ENCODE measurements around the gene TGFB1. TPM values are rescaled to one million over a fixed set of nuclear protein-coding genes. Genes with fewer than 3 reads are reported as not detected.

TGFB1 gene
- total and polyA plus RNA-seq, 2 of the 13 experiments (the other 11 are each of a cell fraction or from before 2014, with no cell fraction given): 4.1 to 5.4 TPM

DNA sequence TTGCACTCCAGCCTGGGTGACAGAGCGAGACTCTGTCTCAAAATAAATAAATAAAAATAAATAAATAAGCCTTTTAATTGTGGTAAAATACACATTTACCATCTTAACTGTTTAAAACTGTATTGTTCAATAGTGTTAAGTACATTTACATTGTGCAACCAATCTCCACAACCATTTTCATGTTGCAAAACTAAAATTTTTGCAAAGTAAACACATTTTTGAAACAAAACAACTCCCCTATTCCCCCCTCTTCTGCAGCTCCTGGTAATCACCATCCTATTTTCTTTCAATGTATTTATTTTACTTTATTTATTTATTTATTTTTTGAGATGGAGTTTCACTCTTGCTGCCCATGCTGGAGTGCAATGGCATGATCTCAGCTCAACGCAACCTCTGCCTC is 16.0 kb upstream of the TGFB1 start:
- Histone ChIP-seq H3K9me3 (ENCODE audit: low read length) (no peaks in the 10 kb centered on the region), H4K20me1 (ENCODE audit: insufficient read depth, low read length) (no peaks in the 10 kb centered on the region), H3K36me3 (replicated peaks in 1 of 2; ENCODE audit: control insufficient read depth in 1 of 2, insufficient read depth in 2 of 2, low read length in 2 of 2) (no peaks in the 10 kb centered on the region; a peak in 1 of 5 replicates), H2AFZ (ENCODE audit: low read length) (no peak overlapping the region), H3K27ac (ENCODE audit: extremely low read length, insufficient read depth, low read length) (no peak overlapping the region), H3K4me1 (ENCODE audit: insufficient read depth, low read length) (peaks cover 32% of the 10 kb centered on the region), H3K27me3 (ENCODE audit: control insufficient read depth in 1 of 2, insufficient read depth in 2 of 2, low read length in 2 of 2) (no peaks in the 10 kb centered on the region; a peak in 1 of 5 replicates), H3K4me3 (replicated peaks in 1 of 3; ENCODE audit: insufficient read depth in 1 of 3, low read depth in 2 of 3, low read length in 3 of 3) (no peak overlapping the region), H3K9ac (ENCODE audit: insufficient read depth, low read depth, low read length) (no peak overlapping the region), H3K79me2 (ENCODE audit: insufficient read depth, low read length) (peaks cover 13% of the 10 kb centered on the region), H3K4me2 (ENCODE audit: low read depth, low read length) (no peak overlapping the region)
- CTCF ChIA-PET (ENCODE audit: low intra/inter-chr PET ratio, low total read pairs): no interaction called here
- FAIRE-seq: no peak
- ATAC-seq: no peak
- no TSS peak for BruUV-seq (replicated peaks)
- DNase-seq (ENCODE audit: low spot score): no peak
- intact Hi-C loops (cut with micrococcal nuclease; ENCODE audit: unreplicated experiment) (no loop called here), in situ Hi-C loops (cut with HindIII; ENCODE audit: extremely low pct_ligation_motif_present, low pct_unique_long_range_greater_than_20kb) (no loop called here)
- WGBS (ENCODE audit: low lambda C conversion rate): 98% methylated on average over 2 of the region's 2 CpGs
- TF ChIP-seq ZNF674 (CRISPR knock-in tag; IDR thresholded peaks at IDR 0.05; ENCODE audit: low read depth) (no peak), MAFF (IDR thresholded peaks at IDR 0.05; ENCODE audit: low read depth, low read length) (peak; percentile 25; the same call in 1 of the 2 replicates), MAFK (conservative IDR thresholded peaks at IDR 0.05 in 1 of 2, IDR thresholded peaks at IDR 0.05 in 1 of 2; ENCODE audit: low read length in 2 of 2) (peak; percentile 2 to 51; a peak in 2 of 4 replicates)
- POLR2A ChIA-PET: interaction anchor here (1.1 kb wide), 1 partner anchor 70 kb away, joined by 3 read pairs; the partner anchor contains the start of gene DMAC2

DNA sequence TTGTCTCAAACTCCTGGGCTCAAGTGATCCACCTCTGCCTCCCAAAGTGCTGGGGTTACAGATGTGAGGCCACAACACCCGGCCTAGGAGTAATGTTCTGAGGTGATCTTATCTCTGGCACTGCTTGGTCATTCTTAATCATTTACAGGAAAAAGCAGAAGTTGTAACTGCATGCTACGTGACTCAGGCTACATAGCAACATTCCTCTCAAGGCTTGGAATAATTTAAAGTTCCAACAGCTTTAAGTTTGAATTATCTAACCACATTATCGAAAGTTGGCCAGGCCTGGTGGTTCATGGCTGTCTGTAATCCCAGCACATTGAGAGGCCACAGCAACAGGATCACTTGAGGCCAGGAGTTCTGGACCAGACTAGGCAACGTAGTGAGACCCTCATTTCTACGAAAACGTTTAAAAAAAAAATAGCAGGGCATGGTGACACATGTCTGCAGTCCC is 14.2 kb upstream of the TGFB1 start:
- in situ Hi-C loops (cut with HindIII; ENCODE audit: extremely low pct_ligation_motif_present, low pct_unique_long_range_greater_than_20kb): no loop called here
- no peak overlapping the region for H3K9ac ChIP-seq (ENCODE audit: insufficient read depth, low read depth, low read length)
- ATAC-seq (no peak), DNase-seq (ENCODE audit: low spot score) (no peak), FAIRE-seq (no peak)
- H3K4me3 ChIP-seq (replicated peaks in 1 of 3; ENCODE audit: insufficient read depth in 1 of 3, low read depth in 2 of 3, low read length in 3 of 3): no peak overlapping the region
- no peaks in the 10 kb centered on the region; a peak in 1 of 5 replicates for H3K36me3 ChIP-seq (replicated peaks in 1 of 2; ENCODE audit: control insufficient read depth in 1 of 2, insufficient read depth in 2 of 2, low read length in 2 of 2)
- ChIA-PET CTCF (ENCODE audit: low intra/inter-chr PET ratio, low total read pairs) (no interaction called here), POLR2A (no interaction called here)
- BruUV-seq (replicated peaks): no TSS peak
- no peaks in the 10 kb centered on the region for H4K20me1 ChIP-seq (ENCODE audit: insufficient read depth, low read length)
- TF ChIP-seq ZNF772 (CRISPR knock-in tag; IDR thresholded peaks at IDR 0.05) (no peak), EED (CRISPR knock-in tag; IDR thresholded peaks at IDR 0.05) (no peak)
- TF ChIP-seq, protein P1, sequence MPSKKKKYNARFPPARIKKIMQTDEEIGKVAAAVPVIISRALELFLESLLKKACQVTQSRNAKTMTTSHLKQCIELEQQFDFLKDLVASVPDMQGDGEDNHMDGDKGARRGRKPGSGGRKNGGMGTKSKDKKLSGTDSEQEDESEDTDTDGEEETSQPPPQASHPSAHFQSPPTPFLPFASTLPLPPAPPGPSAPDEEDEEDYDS (CRISPR knock-in tag; IDR thresholded peaks at IDR 0.05): 0 out of 2 replicates have a peak, but pooled peaks have one; percentile 36
- intact Hi-C loops (cut with micrococcal nuclease; ENCODE audit: unreplicated experiment): no loop called here
- no peaks in the 10 kb centered on the region; a peak in 2 of 5 replicates for H3K27me3 ChIP-seq (ENCODE audit: control insufficient read depth in 1 of 2, insufficient read depth in 2 of 2, low read length in 2 of 2)
- peak overlapping the region; percentile 43 for H3K27ac ChIP-seq (ENCODE audit: extremely low read length, insufficient read depth, low read length)
- H3K4me1 ChIP-seq (ENCODE audit: insufficient read depth, low read length): peaks cover 43% of the 10 kb centered on the region
- H3K79me2 ChIP-seq (ENCODE audit: insufficient read depth, low read length): peaks cover 19% of the 10 kb centered on the region
- 65% methylated on average over 6 of the region's 6 CpGs for WGBS (ENCODE audit: low lambda C conversion rate)
- no peak overlapping the region for H2AFZ ChIP-seq (ENCODE audit: low read length)
- 0 out of 2 replicates have a peak overlapping the region, but pooled peaks have one; percentile 23 for H3K4me2 ChIP-seq (ENCODE audit: low read depth, low read length)
- no peaks in the 10 kb centered on the region for H3K9me3 ChIP-seq (ENCODE audit: low read length)

All from HepG2 (cell line).